Brain microvascular endothelial cell (primary cell): ENCODE data around the gene ARHGAP22.

Experiments
- DNase-seq: peaks from one replicate; pipeline ENCODE4 v3.0.0-alpha.2; 2020
- H3K27ac ChIP-seq: fragments of 250-450 bp; sonication (Bioruptor Pico); 2 replicates; pipeline ENCODE4 v1.5.1; 2020; ENCODE audit warnings: mild to moderate bottlenecking, moderate library complexity
- H3K27me3 ChIP-seq: fragments of 250-450 bp; sonication (Bioruptor Pico); replicated peaks from 2 replicates; pipeline ENCODE4 v1.5.1; 2020; ENCODE audit warnings: mild to moderate bottlenecking
- H3K36me3 ChIP-seq: fragments of 250-450 bp; sonication (Bioruptor Pico); replicated peaks from 2 replicates; pipeline ENCODE4 v1.5.1; 2020; ENCODE audit warnings: mild to moderate bottlenecking
- H3K4me3 ChIP-seq: 2 replicates; pipeline ENCODE4 v1.5.1; 2011; ENCODE audit warnings: low read depth, mild to moderate bottlenecking, control low read depth, low read length, moderate library complexity
- CTCF ChIP-seq: IDR thresholded peaks from 2 replicates; pipeline ENCODE4 v1.5.1; 2011; ENCODE audit warnings: low read depth, mild to moderate bottlenecking, moderate library complexity, low read length, control low read depth, inconsistent platforms; ENCODE audit errors: missing control alignments
- in situ Hi-C: cut with HindIII; loops from 2 replicates; pipeline ENCODE4 v1.10.0; 2017; ENCODE audit warnings: low sequenced_read_pairs, low pct_ligation_motif_present

The ARHGAP22 gene

GRCh38 chr10:48610585-48611093, 5.8 kb upstream of the ARHGAP22 start:
- no peak overlapping the region for H3K27ac ChIP-seq
- in situ Hi-C loops, result no loop called here
- no peak for DNase-seq

DNA sequence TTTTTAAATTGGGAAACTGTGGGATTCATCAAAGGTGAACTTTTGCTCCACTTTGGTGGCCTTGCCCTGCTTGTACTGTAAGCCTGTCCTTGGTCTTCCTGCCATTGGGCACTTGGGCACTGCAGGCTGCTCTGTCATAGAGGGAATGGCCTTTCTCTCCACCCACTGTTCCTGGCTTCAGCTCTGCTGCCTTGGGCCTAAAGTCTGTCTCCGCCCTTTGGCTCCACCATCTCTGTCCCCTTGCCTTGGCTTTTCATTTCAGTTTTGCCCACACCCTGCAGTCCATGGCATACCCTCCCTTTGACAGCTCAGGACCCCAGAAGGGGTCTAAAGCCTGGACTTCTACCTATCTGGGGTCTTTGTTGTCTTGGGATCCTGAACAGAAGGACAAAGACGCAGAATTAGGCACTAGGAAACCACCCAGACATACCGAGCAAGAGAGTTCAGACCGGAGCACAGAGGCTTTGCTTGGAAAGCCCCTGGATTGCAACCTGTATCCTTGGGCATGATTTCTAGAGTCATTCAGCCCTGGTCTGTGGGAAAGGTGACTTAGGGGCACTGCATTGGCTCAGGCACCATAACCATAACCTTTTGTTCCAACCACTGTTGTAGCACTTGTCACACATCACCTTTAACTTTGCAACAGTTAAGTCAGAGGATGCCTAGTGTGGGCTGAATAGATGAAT, 5.2 kb upstream of the ARHGAP22 start:
- in situ Hi-C loops, result no loop called here

More at GRCh38 chr10:48610585-48611093, 5.8 kb upstream of the ARHGAP22 start:
- no peak for TF ChIP-seq CTCF
- Histone ChIP-seq H3K36me3 (no peaks in the 10 kb centered on the region), H3K4me3 (no peak overlapping the region), H3K27me3 (no peaks in the 10 kb centered on the region)

DNA sequence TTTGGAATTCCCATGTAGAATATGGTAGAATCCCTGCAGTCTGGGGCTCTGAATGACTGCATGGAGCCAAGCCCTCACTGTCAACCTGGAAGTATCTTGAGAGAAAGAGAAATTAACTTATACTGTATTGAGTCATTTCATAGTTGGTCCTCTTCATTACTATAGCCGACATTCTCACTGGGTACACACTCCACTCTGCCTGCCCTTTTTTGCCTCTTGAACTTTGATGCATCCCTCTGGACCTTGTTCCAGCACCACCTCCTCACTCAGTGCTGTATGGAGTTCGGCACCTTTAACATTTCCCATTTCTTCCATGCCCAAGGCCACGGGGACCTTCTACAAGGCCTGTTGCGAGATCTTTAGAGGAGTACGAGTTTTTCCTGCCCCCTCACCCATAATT, 4.6 kb upstream of the ARHGAP22 start:
- Histone ChIP-seq H3K27ac (no peak overlapping the region), H3K27me3 (no peaks in the 10 kb centered on the region), H3K4me3 (no peak overlapping the region), H3K36me3 (no peaks in the 10 kb centered on the region)
- TF ChIP-seq CTCF, result no peak
- no peak for DNase-seq
- in situ Hi-C loops, result no loop called here

More for the DNA sequence above, 5.2 kb upstream of the ARHGAP22 start:
- TF ChIP-seq CTCF, result no peak
- Histone ChIP-seq H3K27me3 (no peaks in the 10 kb centered on the region), H3K36me3 (no peaks in the 10 kb centered on the region), H3K27ac (no peak overlapping the region), H3K4me3 (no peak overlapping the region)
- no peak for DNase-seq

- in situ Hi-C loops, result no loop called here
- no peak overlapping the region for H3K4me3 ChIP-seq
- H3K27ac ChIP-seq, result no peak overlapping the region
- no peaks in the 10 kb centered on the region for H3K36me3 ChIP-seq
- TF ChIP-seq CTCF, result no peak
- DNase-seq, result no peak
- H3K27me3 ChIP-seq, result no peaks in the 10 kb centered on the region
Measured at GRCh38 chr10:48608976-48609375, 4.1 kb upstream of the ARHGAP22 start.

DNA sequence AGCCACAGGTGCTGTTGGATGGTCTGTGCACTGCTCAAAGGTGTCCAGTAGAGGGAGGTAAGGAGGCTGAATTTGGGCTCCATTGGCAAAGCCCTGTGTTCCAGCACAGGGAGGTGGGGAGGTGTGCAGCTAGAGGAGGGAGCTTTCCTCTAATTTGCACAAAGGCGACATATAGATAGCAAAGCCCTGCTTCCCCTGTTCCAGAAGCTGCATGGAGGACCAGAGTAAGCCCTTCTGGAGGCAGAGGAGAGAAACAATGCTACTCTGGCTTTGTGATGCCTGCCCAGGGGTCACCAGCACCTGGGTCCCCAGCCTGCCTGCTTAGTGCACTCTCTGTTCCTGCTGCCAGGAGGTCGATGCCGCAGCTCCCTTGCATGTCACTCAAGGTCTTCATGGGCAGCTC, 3.4 kb upstream of the ARHGAP22 start:
- no peaks in the 10 kb centered on the region for H3K36me3 ChIP-seq
- DNase-seq, result no peak
- in situ Hi-C loops, result no loop called here
- H3K4me3 ChIP-seq, result no peak overlapping the region
- TF ChIP-seq CTCF, result peak; percentile 92
- no peaks in the 10 kb centered on the region for H3K27me3 ChIP-seq
- no peak overlapping the region for H3K27ac ChIP-seq
